Mesenchymal stem cell (in vitro differentiated cells and primary cell): Measurements from ENCODE around the gene CHADL.

Source experiments
- DNase-seq: peaks from one replicate; pipeline ENCODE4 v3.0.0-alpha.2; 2013
- H2AFZ ChIP-seq: one replicate; pipeline ENCODE4 v1.6.1; 2013; ENCODE audit warnings: low read depth, mild to moderate bottlenecking, control low read depth, inconsistent platforms, low read length, moderate library complexity
- H2AK5ac ChIP-seq: 2 replicates; pipeline ENCODE4 v1.6.1; 2013; ENCODE audit warnings: low read length, moderate library complexity, mild to moderate bottlenecking, inconsistent platforms; ENCODE audit not compliant: severe bottlenecking
- H2BK120ac ChIP-seq: one replicate; pipeline ENCODE4 v1.6.1; 2013; ENCODE audit warnings: low read depth, mild to moderate bottlenecking, inconsistent platforms, low read length, moderate library complexity
- H2BK12ac ChIP-seq, 2 experiments: one replicate each; pipeline ENCODE4 v1.6.1; 2013; ENCODE audit warnings: inconsistent platforms in 2 of 2, low read length in 2 of 2, mild to moderate bottlenecking in 2 of 2, moderate library complexity in 2 of 2, control low read depth in 1 of 2
- H2BK15ac ChIP-seq: one replicate; pipeline ENCODE4 v1.6.1; 2013; ENCODE audit warnings: mild to moderate bottlenecking, low read depth, inconsistent platforms; ENCODE audit not compliant: poor library complexity, severe bottlenecking
- H2BK5ac ChIP-seq: 2 replicates; pipeline ENCODE4 v1.6.1; 2013; ENCODE audit warnings: low read depth, mild to moderate bottlenecking, low read length, control low read depth, inconsistent platforms; ENCODE audit not compliant: poor library complexity, severe bottlenecking
- H3K14ac ChIP-seq, 2 experiments: one replicate each; pipeline ENCODE4 v1.6.1; 2013; ENCODE audit warnings: inconsistent platforms in 2 of 2, low read length in 2 of 2, control low read depth in 1 of 2, mild to moderate bottlenecking in 1 of 2, moderate library complexity in 1 of 2
- H3K18ac ChIP-seq, 2 experiments: one replicate each; pipeline ENCODE4 v1.6.1; 2013; ENCODE audit warnings: inconsistent platforms in 2 of 2, low read length in 2 of 2, control low read depth in 1 of 2, low read depth in 1 of 2, mild to moderate bottlenecking in 1 of 2
- H3K23ac ChIP-seq, 2 experiments: one replicate each; pipeline ENCODE4 v1.6.1; 2013; ENCODE audit warnings: inconsistent platforms in 2 of 2, low read length in 2 of 2, mild to moderate bottlenecking in 2 of 2, moderate library complexity in 2 of 2, control low read depth in 1 of 2
- H3K27ac ChIP-seq: 2 replicates; pipeline ENCODE4 v1.5.1; 2013; ENCODE audit warnings: mild to moderate bottlenecking, moderate library complexity, low read length, control low read depth, inconsistent platforms; ENCODE audit not compliant: poor library complexity, severe bottlenecking
- H3K27me3 ChIP-seq, 2 experiments: 2 replicates each; pipeline versions ENCODE4 v1.6.1 to v1.7.0; 2013; ENCODE audit warnings: low read length in 2 of 2, mild to moderate bottlenecking in 2 of 2, moderate library complexity in 2 of 2, control low read depth in 1 of 2, inconsistent platforms in 1 of 2; ENCODE audit not compliant: control insufficient read depth in 1 of 2, insufficient read depth in 1 of 2
- H3K36me3 ChIP-seq, 2 experiments: 2 replicates each; pipeline versions ENCODE4 v1.6.1 to v1.7.0; 2013; ENCODE audit warnings: low read length in 2 of 2, control low read depth in 1 of 2, inconsistent platforms in 1 of 2, low read depth in 1 of 2, mild to moderate bottlenecking in 1 of 2; ENCODE audit not compliant: insufficient read depth in 2 of 2, control insufficient read depth in 1 of 2
- H3K4ac ChIP-seq, 2 experiments: one replicate each; pipeline ENCODE4 v1.6.1; 2013; ENCODE audit warnings: inconsistent platforms in 2 of 2, low read length in 2 of 2, mild to moderate bottlenecking in 2 of 2, moderate library complexity in 2 of 2, control low read depth in 1 of 2, low read depth in 1 of 2
- H3K4me1 ChIP-seq: 2 replicates; pipeline ENCODE4 v1.6.1; 2013; ENCODE audit warnings: low read depth, low read length, control low read depth; ENCODE audit not compliant: control insufficient read depth, insufficient read depth
- H3K4me2 ChIP-seq: 2 replicates; pipeline ENCODE4 v1.6.1; 2013; ENCODE audit warnings: low read length, mild to moderate bottlenecking, inconsistent platforms; ENCODE audit not compliant: poor library complexity, severe bottlenecking
- H3K4me3 ChIP-seq, 2 experiments: 2 replicates each; pipeline versions ENCODE4 v1.5.1 to v1.7.0; 2013; ENCODE audit warnings: low read length in 2 of 2, mild to moderate bottlenecking in 2 of 2, control low read depth in 1 of 2, low read depth in 1 of 2; ENCODE audit not compliant: insufficient read depth in 1 of 2
- H3K79me1 ChIP-seq: replicated peaks from 2 replicates; pipeline ENCODE4 v1.6.1; 2013; ENCODE audit warnings: mild to moderate bottlenecking, control low read depth, low read length, inconsistent platforms; ENCODE audit not compliant: poor library complexity, severe bottlenecking
- H3K9ac ChIP-seq: 2 replicates; pipeline ENCODE4 v1.7.0; 2013; ENCODE audit warnings: mild to moderate bottlenecking, low read length, moderate library complexity
- H3K9me3 ChIP-seq: 2 replicates; pipeline ENCODE4 v1.7.0; 2013; ENCODE audit warnings: mild to moderate bottlenecking, low read length; ENCODE audit not compliant: control insufficient read depth
- H4K8ac ChIP-seq: one replicate; pipeline ENCODE4 v1.6.1; 2013; ENCODE audit warnings: inconsistent platforms, mild to moderate bottlenecking, low read length, moderate library complexity
- H4K91ac ChIP-seq: one replicate; pipeline ENCODE4 v1.6.1; 2013; ENCODE audit warnings: mild to moderate bottlenecking, low read length, inconsistent platforms
- WGBS: methylation state at CpG from one replicate; pipeline ENCODE4 v1.1.7; 2013; ENCODE audit warnings: mixed read lengths; 5-methylcytosine and 5-hydroxymethylcytosine counted together

CHADL gene

GRCh38 chr22:41241133-41241676 is 474 bp upstream of the CHADL start:
- no peak for DNase-seq
- Histone ChIP-seq H3K18ac (no peak overlapping the region), H2BK5ac (no peak overlapping the region), H3K14ac (no peak overlapping the region), H3K4me3 (no peak overlapping the region), H3K4me2 (no peak overlapping the region), H3K4me1 (peaks cover 36% of the 10 kb centered on the region), H3K9me3 (no peaks in the 10 kb centered on the region), H3K27me3 (peaks cover 0 to 7% of the 10 kb centered on the region in 2 experiments), H2BK120ac (no peak overlapping the region), H2BK15ac (no peak overlapping the region), H2BK12ac (no peak overlapping the region), H4K91ac (no peak overlapping the region), H3K4ac (no peak overlapping the region), H3K79me1 (peaks cover 7% of the 10 kb centered on the region), H2AFZ (no peak overlapping the region), H3K23ac (no peak overlapping the region), H2AK5ac (no peak overlapping the region), H3K9ac (no peak overlapping the region), H4K8ac (no peak overlapping the region), H3K36me3 (peaks cover 14 to 17% of the 10 kb centered on the region in 2 experiments), H3K27ac (no peak overlapping the region)
- WGBS: 92% methylated on average over 6 of the region's 7 CpGs

GRCh38 chr22:41239443-41240128 is 1.1 kb downstream of the CHADL start:
- no peak overlapping the region for H4K91ac ChIP-seq
- peaks cover 36% of the 10 kb centered on the region for H3K4me1 ChIP-seq

GRCh38 chr22:41238570-41239442 is 1.9 kb downstream of the CHADL start:
- Histone ChIP-seq H3K4ac (peak overlapping the region; percentile 40 to 95), H2BK120ac (no peak overlapping the region), H3K4me2 (no peak overlapping the region), H4K8ac (peak overlapping the region; percentile 89), H3K4me1 (peaks cover 36% of the 10 kb centered on the region), H3K79me1 (peaks cover 1% of the 10 kb centered on the region), H3K27ac (no peak overlapping the region), H3K27me3 (peaks cover 0 to 9% of the 10 kb centered on the region in 2 experiments), H3K9ac (peak overlapping the region; percentile 57), H3K9me3 (no peaks in the 10 kb centered on the region), H2BK15ac (no peak overlapping the region), H2AK5ac (peak overlapping the region; percentile 61), H2BK12ac (peak overlapping the region in 1 of 2 experiments; percentile 60), H3K14ac (peak overlapping the region in 1 of 2 experiments; percentile 53), H3K4me3 (no peak overlapping the region), H2BK5ac (no peak overlapping the region), H3K18ac (peak overlapping the region; percentile 64 to 68), H3K36me3 (peaks cover 0 to 3% of the 10 kb centered on the region in 2 experiments), H2AFZ (no peak overlapping the region), H3K23ac (no peak overlapping the region), H4K91ac (peak overlapping the region; percentile 88)
- DNase-seq: no peak
- WGBS: 95% methylated on average over 29 of the region's 32 CpGs

More at GRCh38 chr22:41239443-41240128, 1.1 kb downstream of the CHADL start:
- Histone ChIP-seq H4K8ac (no peak overlapping the region), H3K4me2 (no peak overlapping the region), H2AFZ (no peak overlapping the region), H3K4ac (no peak overlapping the region), H3K18ac (no peak overlapping the region), H2BK120ac (no peak overlapping the region), H2BK12ac (no peak overlapping the region), H3K14ac (no peak overlapping the region), H3K79me1 (peaks cover 1% of the 10 kb centered on the region), H3K27me3 (peaks cover 0 to 9% of the 10 kb centered on the region in 2 experiments), H3K9me3 (no peaks in the 10 kb centered on the region), H3K23ac (no peak overlapping the region), H2BK5ac (no peak overlapping the region), H3K9ac (no peak overlapping the region), H3K27ac (no peak overlapping the region), H3K4me3 (no peak overlapping the region), H3K36me3 (peaks cover 0 to 3% of the 10 kb centered on the region in 2 experiments), H2BK15ac (no peak overlapping the region), H2AK5ac (no peak overlapping the region)
- 83% methylated on average over 16 of the region's 16 CpGs for WGBS
- DNase-seq: no peak
